ENCODE data around the gene RLN3. TPM values are rescaled to one million over a fixed set of nuclear protein-coding genes. Genes with fewer than 3 reads are reported as not detected.

The RLN3 gene
- total RNA-seq, 1 experiment from 2014 or later, result not detected

GRCh38 chr19:14000691-14001375 is 27.1 kb upstream of the RLN3 start:
- no peak for ATAC-seq
- Histone ChIP-seq H3K4me1 (ENCODE audit: insufficient read depth, low read length) (0 out of 2 replicates have a peak, but pooled peaks cover 5% of the 10 kb centered on the region), H3K4me2 (ENCODE audit: low read length) (no peak overlapping the region), H2AFZ (ENCODE audit: low read length) (no peak overlapping the region), H3K9me3 (ENCODE audit: low read length) (peaks cover 6% of the 10 kb centered on the region; the same call in 1 of the 2 replicates), H3K79me2 (ENCODE audit: low read length) (peaks cover 39% of the 10 kb centered on the region), H3K27ac (ENCODE audit: low read length) (no peak overlapping the region), H3K27me3 (ENCODE audit: low read length) (no peaks in the 10 kb centered on the region), H3K9ac (ENCODE audit: low read length) (no peak overlapping the region), H3K4me3 (ENCODE audit: low read length) (no peak overlapping the region), H3K36me3 (ENCODE audit: low read depth, low read length) (peaks cover 17% of the 10 kb centered on the region), H3F3A (ENCODE audit: low read length, unreplicated experiment) (peaks cover 7% of the 10 kb centered on the region), H4K20me1 (ENCODE audit: low read length) (no peaks in the 10 kb centered on the region), H3K9me2 (replicated peaks; ENCODE audit: low read length) (no peaks in the 10 kb centered on the region)
- no peak for TF ChIP-seq CTCF (conservative IDR thresholded peaks at IDR 0.05; ENCODE audit: low read depth, low read length)
- TF ChIP-seq EZH2phosphoT487 (IDR thresholded peaks at IDR 0.05; ENCODE audit: borderline replicate concordance, low read length), result no peak
- no peak for TF ChIP-seq EZH2 (IDR thresholded peaks at IDR 0.05; ENCODE audit: low read length, unreplicated experiment)
- no peak for DNase-seq
- POLR2A ChIA-PET (ENCODE audit: unreplicated experiment), result no interaction called here
- BruUV-seq (replicated peaks), result no TSS peak
- intact Hi-C loops (cut with micrococcal nuclease), result no loop called here
- CTCF ChIA-PET, result no interaction called here

- Histone ChIP-seq H3K4me2 (ENCODE audit: low read length) (no peak overlapping the region), H3K4me1 (ENCODE audit: insufficient read depth, low read length) (peaks cover 8% of the 10 kb centered on the region; the same call in 1 of the 2 replicates), H4K20me1 (ENCODE audit: low read length) (no peaks in the 10 kb centered on the region), H3K27me3 (ENCODE audit: low read length) (no peaks in the 10 kb centered on the region), H3K4me3 (ENCODE audit: low read length) (no peak overlapping the region), H3K79me2 (ENCODE audit: low read length) (peaks cover 39% of the 10 kb centered on the region), H3F3A (ENCODE audit: low read length, unreplicated experiment) (peaks cover 7% of the 10 kb centered on the region), H3K9ac (ENCODE audit: low read length) (no peak overlapping the region), H3K36me3 (ENCODE audit: low read depth, low read length) (peaks cover 17% of the 10 kb centered on the region), H3K27ac (ENCODE audit: low read length) (no peak overlapping the region), H3K9me2 (replicated peaks; ENCODE audit: low read length) (no peaks in the 10 kb centered on the region), H3K9me3 (ENCODE audit: low read length) (peaks cover 6% of the 10 kb centered on the region; the same call in 1 of the 2 replicates), H2AFZ (ENCODE audit: low read length) (no peak overlapping the region)
- POLR2A ChIA-PET (ENCODE audit: unreplicated experiment), result no interaction called here
- CTCF ChIA-PET, result no interaction called here
- no peak for ATAC-seq
- intact Hi-C loops (cut with micrococcal nuclease), result no loop called here
- no TSS peak for BruUV-seq (replicated peaks)
- no peak for TF ChIP-seq CTCF (conservative IDR thresholded peaks at IDR 0.05; ENCODE audit: low read depth, low read length)
- no peak for TF ChIP-seq EZH2phosphoT487 (IDR thresholded peaks at IDR 0.05; ENCODE audit: borderline replicate concordance, low read length)
- no peak for TF ChIP-seq EZH2 (IDR thresholded peaks at IDR 0.05; ENCODE audit: low read length, unreplicated experiment)
- DNase-seq, result no peak
These were observed 25.2 kb upstream of the RLN3 start for GRCh38 chr19:14002571-14003250.

All from PC-3 (cell line).